DOHH2 (cell line): Measurements from ENCODE around the gene NPIPA3.
"Not testable (repeated sequence)": the region's sequence is repeated elsewhere in the genome, so short reads cannot be mapped to it uniquely, and the experiment has no call there.

Source experiments
- H3F3A ChIP-seq: fragments of 200-600 bp; sonication (generic), shearing (Covaris generic); 2 replicates; pipeline ENCODE4 v1.6.0; 2016; ENCODE audit warnings: antibody characterized with exemption, mild to moderate bottlenecking; ENCODE audit not compliant: control insufficient read depth, insufficient read depth
- H3K27ac ChIP-seq: fragments of 200-600 bp; sonication (generic); 2 replicates; pipeline ENCODE4 v1.5.1; 2014; ENCODE audit warnings: low read depth, mild to moderate bottlenecking, low read length, moderate library complexity
- H3K27me3 ChIP-seq: fragments of 200-600 bp; sonication (generic); 2 replicates; pipeline ENCODE4 v1.6.1; 2014; ENCODE audit warnings: mild to moderate bottlenecking, low read length, mixed read lengths; ENCODE audit not compliant: control insufficient read depth
- H3K36me3 ChIP-seq: fragments of 200-600 bp; sonication (generic); 2 replicates; pipeline ENCODE4 v1.6.1; 2014; ENCODE audit warnings: mild to moderate bottlenecking, low read length, moderate library complexity, mixed read lengths; ENCODE audit not compliant: control insufficient read depth
- H3K4me1 ChIP-seq: fragments of 200-600 bp; sonication (generic); 2 replicates; pipeline ENCODE4 v1.6.1; 2014; ENCODE audit warnings: mild to moderate bottlenecking, low read length, mixed read lengths; ENCODE audit not compliant: control insufficient read depth
- H3K4me2 ChIP-seq: fragments of 200-600 bp; sonication (generic); 2 replicates; pipeline ENCODE4 v1.6.0; 2014; ENCODE audit warnings: mild to moderate bottlenecking, low read length, moderate library complexity
- H3K4me3 ChIP-seq: fragments of 200-600 bp; sonication (generic); 2 replicates; pipeline ENCODE4 v1.5.1; 2014; ENCODE audit warnings: mild to moderate bottlenecking, low read length, mixed read lengths
- H3K79me2 ChIP-seq: fragments of 200-600 bp; sonication (generic); 2 replicates; pipeline ENCODE4 v1.6.1; 2014; ENCODE audit warnings: mild to moderate bottlenecking, low read length, mixed read lengths; ENCODE audit not compliant: control insufficient read depth
- H3K9me2 ChIP-seq: fragments of 200-600 bp; sonication (generic); replicated peaks from 2 replicates; pipeline ENCODE4 v1.6.1; 2014; ENCODE audit warnings: mild to moderate bottlenecking, low read length, mixed read lengths; ENCODE audit not compliant: control insufficient read depth
- H3K9me3 ChIP-seq: fragments of 200-600 bp; sonication (generic); 2 replicates; pipeline ENCODE4 v1.6.1; 2014; ENCODE audit warnings: antibody characterized with exemption, low read length, mixed read lengths; ENCODE audit not compliant: control insufficient read depth, insufficient read depth
- H4K20me1 ChIP-seq: fragments of 200-600 bp; sonication (generic); 2 replicates; pipeline ENCODE4 v1.6.0; 2014; ENCODE audit warnings: low read depth, mild to moderate bottlenecking, antibody characterized with exemption, low read length, moderate library complexity; ENCODE audit not compliant: control insufficient read depth, insufficient read depth
- CTCF ChIP-seq: fragments of 200-600 bp; sonication (generic); IDR thresholded peaks from one replicate; pipeline ENCODE4 v1.5.1; 2014; ENCODE audit warnings: antibody characterized with exemption, mild to moderate bottlenecking, low read depth, low read length; ENCODE audit not compliant: poor library complexity, severe bottlenecking
- EZH2phosphoT487 ChIP-seq: fragments of 200-600 bp; sonication (generic); IDR thresholded peaks from 2 replicates; pipeline ENCODE4 v1.6.1; 2017; ENCODE audit warnings: borderline replicate concordance, mild to moderate bottlenecking, antibody characterized with exemption, low read length, moderate library complexity, mixed read lengths

NPIPA3 gene

GRCh38 chr16:14681115-14681514, 22.1 kb upstream of the NPIPA3 start:
- Histone ChIP-seq H3K4me3 (no peak overlapping the region), H3K36me3 (no peaks in the 10 kb centered on the region), H3K4me2 (no peak overlapping the region), H3K9me2 (no peaks in the 10 kb centered on the region), H3K9me3 (no peaks in the 10 kb centered on the region), H3F3A (no peaks in the 10 kb centered on the region), H3K79me2 (no peaks in the 10 kb centered on the region), H4K20me1 (no peaks in the 10 kb centered on the region), H3K4me1 (peaks cover 13% of the 10 kb centered on the region), H3K27ac (no peak overlapping the region), H3K27me3 (no peaks in the 10 kb centered on the region)
- no peak for TF ChIP-seq EZH2phosphoT487
- no peak for TF ChIP-seq CTCF

GRCh38 chr16:14682121-14682520, 21.1 kb upstream of the NPIPA3 start:
- no peaks in the 10 kb centered on the region for H3F3A ChIP-seq
- H3K36me3 ChIP-seq: no peaks in the 10 kb centered on the region
- TF ChIP-seq EZH2phosphoT487 (no peak), CTCF (no peak)
- H3K4me1 ChIP-seq: peaks cover 13% of the 10 kb centered on the region
- H3K27ac ChIP-seq: no peak overlapping the region
- H3K4me3 ChIP-seq: no peak overlapping the region
- H3K9me2 ChIP-seq: no peaks in the 10 kb centered on the region
- H4K20me1 ChIP-seq: no peaks in the 10 kb centered on the region
- H3K79me2 ChIP-seq: no peaks in the 10 kb centered on the region
- H3K27me3 ChIP-seq: no peaks in the 10 kb centered on the region
- no peak overlapping the region for H3K4me2 ChIP-seq
- H3K9me3 ChIP-seq: no peaks in the 10 kb centered on the region

GRCh38 chr16:14685870-14686793, 17.1 kb upstream of the NPIPA3 start:
- H3K9me2 ChIP-seq, H3K79me2 ChIP-seq, H3F3A ChIP-seq, H3K27ac ChIP-seq, H3K27me3 ChIP-seq, H4K20me1 ChIP-seq, H3K4me2 ChIP-seq, H3K4me3 ChIP-seq, H3K9me3 ChIP-seq, H3K36me3 ChIP-seq, H3K4me1 ChIP-seq: not testable (repeated sequence)

GRCh38 chr16:14694129-14694528, 9.1 kb upstream of the NPIPA3 start, which contains the start of gene PLA2G10:
Gene PLA2G10 (minus strand): TSS chr16:14694308. CDS start chr16:14694229, 79 bp downstream.
- not testable (repeated sequence) for H3K36me3 ChIP-seq, H3K4me1 ChIP-seq, H3F3A ChIP-seq, H3K79me2 ChIP-seq, H3K4me2 ChIP-seq, H3K4me3 ChIP-seq, H3K9me3 ChIP-seq, H4K20me1 ChIP-seq, H3K27ac ChIP-seq, H3K9me2 ChIP-seq, H3K27me3 ChIP-seq

- H3K27me3 ChIP-seq, H3K79me2 ChIP-seq, H3K27ac ChIP-seq, H3F3A ChIP-seq, H3K9me2 ChIP-seq, H3K4me2 ChIP-seq, H4K20me1 ChIP-seq, H3K9me3 ChIP-seq, H3K36me3 ChIP-seq, H3K4me3 ChIP-seq, H3K4me1 ChIP-seq: not testable (repeated sequence)
Measured at GRCh38 chr16:14701859-14702258, 1.4 kb upstream of the NPIPA3 start.

- not testable (repeated sequence) for H3K9me2 ChIP-seq, H3K27me3 ChIP-seq, H3K79me2 ChIP-seq, H4K20me1 ChIP-seq, H3K4me3 ChIP-seq, H3K36me3 ChIP-seq, H3K9me3 ChIP-seq, H3F3A ChIP-seq, H3K27ac ChIP-seq, H3K4me2 ChIP-seq, H3K4me1 ChIP-seq
Measured at GRCh38 chr16:14702672-14703071, 539 bp upstream of the NPIPA3 start.
